Tibial nerve (tissue), 3 donors: ENCODE measurements around the gene TMEM234.

ENCODE experiments used
- POLR2A ChIP-seq, 2 donors: fragments of 450-650 bp; IDR thresholded peaks; one replicate each; pipeline ENCODE4 v1.6.1; 2017; ENCODE audit warnings: antibody characterized with exemption in 2 of 2, mild to moderate bottlenecking in 2 of 2, moderate library complexity in 2 of 2
- TF ChIP-seq, protein P1 (sequence below), 5 experiments: fragments of 200-600 bp in 3 of 5; fragments of 450-650 bp in 2 of 5; sonication (generic) in 3 of 5; IDR thresholded peaks; one replicate each; pipeline ENCODE4 v1.5.1; 2016 to 2019; ENCODE audit warnings: antibody characterized with exemption in 5 of 5, mild to moderate bottlenecking in 3 of 5, moderate library complexity in 2 of 5

DNA sequence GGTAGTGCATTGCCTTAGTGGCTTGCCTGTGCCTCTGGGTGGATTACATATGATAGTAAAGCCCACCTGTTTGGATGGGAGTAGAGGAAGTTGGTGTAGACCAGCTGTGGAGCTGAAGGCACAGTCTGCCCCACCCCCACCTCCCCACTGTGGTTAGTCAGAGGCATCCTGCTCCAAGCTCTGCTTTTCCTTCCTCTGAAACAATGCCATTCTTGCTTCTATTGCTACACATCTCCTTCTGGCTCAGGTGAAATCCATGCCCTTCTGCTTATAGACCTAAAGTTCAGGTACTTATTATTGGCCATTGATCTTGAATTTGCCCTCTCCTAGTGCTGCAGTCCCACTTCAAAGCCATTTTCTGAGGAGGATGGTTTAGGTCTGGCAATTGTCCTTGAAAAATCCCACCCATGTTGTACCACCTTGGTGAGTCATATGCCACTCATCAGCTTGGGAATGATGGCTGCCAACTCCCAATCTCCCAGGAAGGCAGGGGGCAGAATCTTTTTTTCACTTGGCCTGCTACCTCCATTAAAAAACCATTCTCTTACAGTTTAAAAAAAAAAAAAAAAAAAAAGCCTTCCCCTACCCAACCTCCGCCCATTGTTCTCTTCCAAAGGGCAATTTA is 49.4 kb downstream of the TMEM234 start:
- TF ChIP-seq, protein P1, sequence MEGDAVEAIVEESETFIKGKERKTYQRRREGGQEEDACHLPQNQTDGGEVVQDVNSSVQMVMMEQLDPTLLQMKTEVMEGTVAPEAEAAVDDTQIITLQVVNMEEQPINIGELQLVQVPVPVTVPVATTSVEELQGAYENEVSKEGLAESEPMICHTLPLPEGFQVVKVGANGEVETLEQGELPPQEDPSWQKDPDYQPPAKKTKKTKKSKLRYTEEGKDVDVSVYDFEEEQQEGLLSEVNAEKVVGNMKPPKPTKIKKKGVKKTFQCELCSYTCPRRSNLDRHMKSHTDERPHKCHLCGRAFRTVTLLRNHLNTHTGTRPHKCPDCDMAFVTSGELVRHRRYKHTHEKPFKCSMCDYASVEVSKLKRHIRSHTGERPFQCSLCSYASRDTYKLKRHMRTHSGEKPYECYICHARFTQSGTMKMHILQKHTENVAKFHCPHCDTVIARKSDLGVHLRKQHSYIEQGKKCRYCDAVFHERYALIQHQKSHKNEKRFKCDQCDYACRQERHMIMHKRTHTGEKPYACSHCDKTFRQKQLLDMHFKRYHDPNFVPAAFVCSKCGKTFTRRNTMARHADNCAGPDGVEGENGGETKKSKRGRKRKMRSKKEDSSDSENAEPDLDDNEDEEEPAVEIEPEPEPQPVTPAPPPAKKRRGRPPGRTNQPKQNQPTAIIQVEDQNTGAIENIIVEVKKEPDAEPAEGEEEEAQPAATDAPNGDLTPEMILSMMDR (IDR thresholded peaks at IDR 0.05): no peak
- TF ChIP-seq POLR2A (IDR thresholded peaks at IDR 0.05): no peak
